ENCODE measurements around the gene FCSK. TPM values are rescaled to one million over a fixed set of nuclear protein-coding genes. Genes with fewer than 3 reads are reported as not detected.

FCSK gene
- polyA plus RNA-seq, 1 donor from 2014 or later = 10.7 TPM

DNA sequence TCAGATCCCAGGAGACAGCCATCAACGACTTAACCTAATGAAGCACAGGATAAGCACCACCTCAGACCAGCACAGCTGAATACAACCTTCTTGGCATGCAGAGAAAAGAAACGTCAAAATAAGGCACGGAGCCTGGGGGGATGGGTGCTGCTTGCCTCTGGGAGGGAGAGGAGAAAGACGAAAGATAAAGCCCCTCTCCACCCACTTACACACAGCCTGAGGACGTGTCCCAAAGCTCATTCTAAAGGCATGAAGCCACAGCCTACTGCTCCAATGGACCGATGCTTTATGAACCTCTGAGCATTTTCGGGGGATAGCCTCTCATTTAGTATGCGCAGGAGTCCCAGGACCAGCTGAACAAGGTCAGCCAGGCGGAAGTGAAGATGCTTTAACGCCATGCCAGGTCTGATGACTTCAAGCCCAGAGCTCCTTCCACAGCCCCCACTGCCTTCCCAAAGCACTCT is 46.6 kb upstream of the FCSK start:
- Histone ChIP-seq H3K9me2 (ENCODE audit: insufficient read depth, low read length) (no peaks in the 10 kb centered on the region), H3K36me3 (ENCODE audit: insufficient read depth, low read length) (no peaks in the 10 kb centered on the region), H3K9me3 (ENCODE audit: low read length) (no peaks in the 10 kb centered on the region), H3K27me3 (ENCODE audit: insufficient read depth, low read depth, low read length) (no peaks in the 10 kb centered on the region), H3K27ac (ENCODE audit: low read length) (peak overlapping the region; percentile 12), H3K4me3 (ENCODE audit: low read length) (no peak overlapping the region), H2AFZ (ENCODE audit: low read depth, low read length) (no peak overlapping the region), H3K79me2 (replicated peaks; ENCODE audit: insufficient read depth, low read length) (no peaks in the 10 kb centered on the region), H3K9ac (ENCODE audit: low read length) (no peak overlapping the region), H4K20me1 (ENCODE audit: insufficient read depth) (no peaks in the 10 kb centered on the region), H3F3A (ENCODE audit: insufficient read depth, low read length, poor library complexity, severe bottlenecking) (no peaks in the 10 kb centered on the region), H3K4me2 (ENCODE audit: low read length) (no peak overlapping the region)
- TF ChIP-seq MXI1 (conservative IDR thresholded peaks at IDR 0.05; ENCODE audit: poor library complexity, severe bottlenecking) (no peak), RAD21 (conservative IDR thresholded peaks at IDR 0.05) (no peak), SMC3 (conservative IDR thresholded peaks at IDR 0.05; ENCODE audit: poor library complexity) (no peak), TAF1 (IDR thresholded peaks at IDR 0.05; ENCODE audit: low read depth) (no peak)
- TF ChIP-seq, protein P1, sequence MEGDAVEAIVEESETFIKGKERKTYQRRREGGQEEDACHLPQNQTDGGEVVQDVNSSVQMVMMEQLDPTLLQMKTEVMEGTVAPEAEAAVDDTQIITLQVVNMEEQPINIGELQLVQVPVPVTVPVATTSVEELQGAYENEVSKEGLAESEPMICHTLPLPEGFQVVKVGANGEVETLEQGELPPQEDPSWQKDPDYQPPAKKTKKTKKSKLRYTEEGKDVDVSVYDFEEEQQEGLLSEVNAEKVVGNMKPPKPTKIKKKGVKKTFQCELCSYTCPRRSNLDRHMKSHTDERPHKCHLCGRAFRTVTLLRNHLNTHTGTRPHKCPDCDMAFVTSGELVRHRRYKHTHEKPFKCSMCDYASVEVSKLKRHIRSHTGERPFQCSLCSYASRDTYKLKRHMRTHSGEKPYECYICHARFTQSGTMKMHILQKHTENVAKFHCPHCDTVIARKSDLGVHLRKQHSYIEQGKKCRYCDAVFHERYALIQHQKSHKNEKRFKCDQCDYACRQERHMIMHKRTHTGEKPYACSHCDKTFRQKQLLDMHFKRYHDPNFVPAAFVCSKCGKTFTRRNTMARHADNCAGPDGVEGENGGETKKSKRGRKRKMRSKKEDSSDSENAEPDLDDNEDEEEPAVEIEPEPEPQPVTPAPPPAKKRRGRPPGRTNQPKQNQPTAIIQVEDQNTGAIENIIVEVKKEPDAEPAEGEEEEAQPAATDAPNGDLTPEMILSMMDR (IDR thresholded peaks at IDR 0.05; ENCODE audit: poor library complexity, severe bottlenecking) = no peak
- TF ChIP-seq, protein P2, sequence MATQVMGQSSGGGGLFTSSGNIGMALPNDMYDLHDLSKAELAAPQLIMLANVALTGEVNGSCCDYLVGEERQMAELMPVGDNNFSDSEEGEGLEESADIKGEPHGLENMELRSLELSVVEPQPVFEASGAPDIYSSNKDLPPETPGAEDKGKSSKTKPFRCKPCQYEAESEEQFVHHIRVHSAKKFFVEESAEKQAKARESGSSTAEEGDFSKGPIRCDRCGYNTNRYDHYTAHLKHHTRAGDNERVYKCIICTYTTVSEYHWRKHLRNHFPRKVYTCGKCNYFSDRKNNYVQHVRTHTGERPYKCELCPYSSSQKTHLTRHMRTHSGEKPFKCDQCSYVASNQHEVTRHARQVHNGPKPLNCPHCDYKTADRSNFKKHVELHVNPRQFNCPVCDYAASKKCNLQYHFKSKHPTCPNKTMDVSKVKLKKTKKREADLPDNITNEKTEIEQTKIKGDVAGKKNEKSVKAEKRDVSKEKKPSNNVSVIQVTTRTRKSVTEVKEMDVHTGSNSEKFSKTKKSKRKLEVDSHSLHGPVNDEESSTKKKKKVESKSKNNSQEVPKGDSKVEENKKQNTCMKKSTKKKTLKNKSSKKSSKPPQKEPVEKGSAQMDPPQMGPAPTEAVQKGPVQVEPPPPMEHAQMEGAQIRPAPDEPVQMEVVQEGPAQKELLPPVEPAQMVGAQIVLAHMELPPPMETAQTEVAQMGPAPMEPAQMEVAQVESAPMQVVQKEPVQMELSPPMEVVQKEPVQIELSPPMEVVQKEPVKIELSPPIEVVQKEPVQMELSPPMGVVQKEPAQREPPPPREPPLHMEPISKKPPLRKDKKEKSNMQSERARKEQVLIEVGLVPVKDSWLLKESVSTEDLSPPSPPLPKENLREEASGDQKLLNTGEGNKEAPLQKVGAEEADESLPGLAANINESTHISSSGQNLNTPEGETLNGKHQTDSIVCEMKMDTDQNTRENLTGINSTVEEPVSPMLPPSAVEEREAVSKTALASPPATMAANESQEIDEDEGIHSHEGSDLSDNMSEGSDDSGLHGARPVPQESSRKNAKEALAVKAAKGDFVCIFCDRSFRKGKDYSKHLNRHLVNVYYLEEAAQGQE (IDR thresholded peaks at IDR 0.05; ENCODE audit: borderline replicate concordance) = no peak

DNA sequence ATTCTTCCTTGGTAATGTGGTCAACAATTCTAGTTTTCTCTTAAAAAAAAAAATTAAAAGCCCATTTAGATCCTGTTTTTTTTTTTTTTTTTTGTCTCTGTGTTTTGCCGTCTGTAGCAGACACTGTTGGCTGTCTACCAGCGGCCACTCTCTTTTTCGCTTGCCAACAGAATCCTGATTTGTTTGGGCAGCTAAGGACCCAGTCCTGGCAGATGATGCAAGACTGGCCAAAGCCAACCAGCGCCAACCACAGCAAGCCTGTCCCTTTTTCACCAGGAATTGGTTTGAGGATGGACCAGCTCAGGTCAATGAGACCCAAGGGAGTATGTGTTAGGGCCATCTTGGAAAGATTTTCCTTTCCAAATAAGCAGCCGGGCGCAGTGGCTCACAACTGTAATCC is 43.7 kb upstream of the FCSK start:
- H3K9ac ChIP-seq (ENCODE audit: low read length) = no peak overlapping the region
- no peak overlapping the region for H3K27ac ChIP-seq (ENCODE audit: low read length)
- H3F3A ChIP-seq (ENCODE audit: insufficient read depth, low read length, poor library complexity, severe bottlenecking) = no peaks in the 10 kb centered on the region
- TF ChIP-seq EZH2 (IDR thresholded peaks at IDR 0.05; ENCODE audit: borderline replicate concordance, insufficient read depth, low read length, poor library complexity, severe bottlenecking) = no peak
- TF ChIP-seq MXI1 (conservative IDR thresholded peaks at IDR 0.05; ENCODE audit: poor library complexity, severe bottlenecking) = no peak
- TF ChIP-seq, protein P1 (IDR thresholded peaks at IDR 0.05; ENCODE audit: poor library complexity, severe bottlenecking) = no peak
- TF ChIP-seq EP300 (conservative IDR thresholded peaks at IDR 0.05; ENCODE audit: poor library complexity, severe bottlenecking) = no peak
- TF ChIP-seq, protein P2 (IDR thresholded peaks at IDR 0.05; ENCODE audit: borderline replicate concordance) = no peak
- TF ChIP-seq SMC3 (conservative IDR thresholded peaks at IDR 0.05; ENCODE audit: poor library complexity) = no peak
- H3K36me3 ChIP-seq (ENCODE audit: insufficient read depth, low read length) = no peaks in the 10 kb centered on the region
- H3K9me3 ChIP-seq (ENCODE audit: low read length) = no peaks in the 10 kb centered on the region
- no peaks in the 10 kb centered on the region for H3K79me2 ChIP-seq (replicated peaks; ENCODE audit: insufficient read depth, low read length)
- no peaks in the 10 kb centered on the region for H4K20me1 ChIP-seq (ENCODE audit: insufficient read depth)
- no peak overlapping the region for H3K4me3 ChIP-seq (ENCODE audit: low read length)
- H3K27me3 ChIP-seq (ENCODE audit: insufficient read depth, low read depth, low read length) = no peaks in the 10 kb centered on the region
- H2AFZ ChIP-seq (ENCODE audit: low read depth, low read length) = no peak overlapping the region
- H3K4me2 ChIP-seq (ENCODE audit: low read length) = no peak overlapping the region
- H3K9me2 ChIP-seq (ENCODE audit: insufficient read depth, low read length) = no peaks in the 10 kb centered on the region
